Measurements from ENCODE around the gene ATP5F1B.
"Not testable (repeated sequence)": the region's sequence is repeated elsewhere in the genome, so short reads cannot be mapped to it uniquely, and the experiment has no call there.

Gene ATP5F1B

DNA sequence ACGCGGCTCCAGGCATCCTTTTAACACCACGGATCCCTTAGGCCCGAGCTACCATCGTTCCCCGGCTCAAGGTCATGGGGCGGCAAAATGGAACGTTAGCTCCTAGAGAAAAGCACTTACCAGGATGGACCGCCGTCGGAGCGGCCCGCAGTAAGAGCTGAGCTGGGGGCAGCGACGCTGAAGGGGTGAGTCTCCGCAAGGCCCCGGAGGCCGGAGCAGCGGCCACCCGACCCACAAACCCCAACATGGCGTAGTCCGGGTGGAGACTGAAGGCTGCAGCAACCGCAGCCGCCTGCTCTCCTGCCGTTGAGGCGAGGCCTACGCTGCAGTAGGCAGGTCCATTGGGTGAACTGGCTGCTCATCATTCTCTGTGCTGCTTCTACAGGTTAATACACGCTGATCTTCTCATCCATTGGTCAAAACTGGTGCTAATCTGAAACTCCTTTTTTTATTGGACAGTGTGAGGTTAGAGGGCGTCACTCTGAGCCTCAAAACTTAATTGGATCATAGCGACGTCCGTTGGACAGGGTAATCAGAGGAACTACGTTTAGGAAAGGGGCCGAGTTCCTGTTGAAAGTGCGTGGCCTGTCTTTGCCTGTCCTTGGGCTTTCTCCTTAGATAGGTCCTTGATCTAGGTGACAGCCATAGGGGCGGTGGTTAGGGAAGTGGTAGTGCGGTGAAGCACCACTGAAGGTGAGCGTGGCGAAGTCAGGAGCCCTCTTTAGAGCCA lies at the start of gene ATP5F1B:
Gene ATP5F1B (minus strand): TSS at position 268 of the 730 bp plus-strand sequence. CDS start 21 bp downstream, at position 247.
- peak; percentile 99 for DNase-seq

DNA sequence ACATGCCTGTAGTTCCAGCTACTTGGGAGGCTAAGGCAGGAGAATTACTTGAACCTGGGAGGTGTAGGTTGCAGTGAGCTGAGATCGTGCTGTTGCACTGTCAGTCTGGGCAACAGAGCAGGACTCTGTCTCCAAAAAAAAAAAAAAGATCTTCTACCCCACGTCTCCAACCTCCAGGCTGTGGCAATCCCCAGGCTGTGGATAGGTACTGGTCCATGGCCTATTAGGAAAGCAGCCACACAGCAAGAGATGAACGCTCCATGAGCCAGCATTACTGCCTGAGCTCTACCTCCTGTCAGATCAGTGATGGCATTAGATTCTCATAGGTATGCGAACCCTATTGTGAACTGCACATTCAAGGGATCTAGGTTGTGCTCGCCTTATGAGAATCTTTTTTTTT lies 48.4 kb upstream of the ATP5F1B start:
- DNase-seq = no peak

DNA sequence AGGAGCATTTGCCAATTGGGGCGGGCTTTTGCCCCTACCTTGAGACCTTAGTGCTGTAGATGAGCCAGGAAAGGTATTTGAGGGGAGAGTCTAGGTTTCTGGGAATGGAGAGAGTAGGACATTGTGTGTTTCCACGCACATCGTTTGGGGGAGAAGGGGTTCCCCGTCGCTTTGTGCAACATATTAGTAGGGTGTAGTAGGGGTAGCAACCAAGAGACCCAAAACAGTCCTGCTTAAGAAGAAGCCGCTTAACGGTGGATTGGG lies 43.0 kb upstream of the ATP5F1B start:
- no peak for DNase-seq

- DNase-seq = peak; percentile 94
Observed at GRCh38 chr12:56688129-56688845, 42.5 kb upstream of the ATP5F1B start, which contains the start of gene PTGES3. PTGES3 (minus strand) TSS chr12:56688284; CDS start chr12:56687999, 285 bp downstream.

DNA sequence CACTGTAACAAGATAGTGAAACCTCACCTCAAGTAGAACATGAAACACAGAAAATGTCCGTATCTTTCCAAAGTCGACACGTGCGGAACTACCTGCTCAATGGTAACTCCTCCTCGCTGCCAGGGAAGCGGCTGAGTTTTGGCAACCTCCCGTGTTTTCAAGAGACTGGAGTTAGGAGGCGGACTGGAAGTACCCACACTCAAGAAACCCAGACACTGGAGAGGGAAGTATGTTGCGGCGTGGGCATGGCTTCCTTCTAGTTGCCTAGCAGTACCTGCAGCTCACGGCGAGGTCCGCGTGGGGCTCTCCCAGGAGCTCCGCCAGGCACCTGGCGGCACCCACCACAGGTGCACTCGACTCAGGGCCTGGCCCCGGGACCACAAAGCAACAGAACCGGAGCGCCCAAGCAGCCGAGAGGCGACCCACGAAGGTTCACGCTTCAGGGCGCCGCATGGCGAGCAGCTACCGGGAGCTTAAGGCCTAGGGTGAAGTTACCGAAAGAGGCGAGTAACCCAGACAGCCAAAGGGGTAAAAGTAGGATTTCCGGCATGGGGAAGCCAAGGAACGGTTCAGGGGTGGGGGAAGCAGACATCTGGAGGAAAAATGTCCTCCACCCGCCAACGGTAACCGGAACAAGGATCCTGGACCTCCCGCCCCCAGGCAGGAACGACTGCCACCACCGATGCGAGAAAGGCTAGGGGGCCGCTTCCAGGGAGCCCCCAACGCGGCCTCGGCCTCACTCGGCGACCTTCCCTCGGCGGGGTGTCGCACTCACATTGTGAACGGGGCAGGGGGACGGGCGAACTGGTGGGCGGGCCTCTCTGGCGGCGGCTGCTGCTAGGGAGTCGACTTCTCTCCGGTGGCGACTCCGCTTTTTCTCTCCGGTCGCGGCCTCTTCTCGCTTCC lies 41.7 kb upstream of the ATP5F1B start:
- DNase-seq = peak; percentile 58

DNA sequence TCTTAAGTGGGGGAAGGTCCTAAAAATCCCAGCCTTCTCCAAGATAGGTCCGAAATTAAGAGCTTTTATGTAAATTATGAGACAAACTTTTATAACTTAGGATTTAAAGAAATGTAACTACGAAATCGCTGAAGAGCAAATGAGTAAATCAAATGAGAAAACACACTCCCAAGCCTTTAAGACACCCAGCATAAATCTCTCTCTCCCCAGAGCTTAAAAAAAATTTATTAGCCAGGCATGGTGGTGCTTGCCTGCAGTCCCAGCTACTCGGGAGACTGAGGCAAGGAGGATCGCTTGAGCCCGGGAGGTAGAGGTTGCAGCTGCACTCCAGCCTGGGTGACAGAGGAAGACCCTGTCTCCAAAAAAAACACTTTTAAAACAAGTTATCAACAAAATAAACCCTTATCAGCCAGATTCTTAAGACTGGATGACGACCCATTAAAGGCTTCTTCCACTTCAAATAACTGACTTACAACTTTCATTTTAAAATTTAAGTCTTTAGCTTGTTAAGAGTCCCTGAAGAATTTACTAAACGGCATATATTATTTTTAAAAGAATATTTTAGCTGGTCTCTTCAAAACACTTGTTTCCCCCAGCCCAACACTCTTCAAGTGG lies 39.1 kb upstream of the ATP5F1B start:
- DNase-seq = no peak

- no peak for DNase-seq
Observed at GRCh38 chr12:56682323-56682722, 36.5 kb upstream of the ATP5F1B start.

DNA sequence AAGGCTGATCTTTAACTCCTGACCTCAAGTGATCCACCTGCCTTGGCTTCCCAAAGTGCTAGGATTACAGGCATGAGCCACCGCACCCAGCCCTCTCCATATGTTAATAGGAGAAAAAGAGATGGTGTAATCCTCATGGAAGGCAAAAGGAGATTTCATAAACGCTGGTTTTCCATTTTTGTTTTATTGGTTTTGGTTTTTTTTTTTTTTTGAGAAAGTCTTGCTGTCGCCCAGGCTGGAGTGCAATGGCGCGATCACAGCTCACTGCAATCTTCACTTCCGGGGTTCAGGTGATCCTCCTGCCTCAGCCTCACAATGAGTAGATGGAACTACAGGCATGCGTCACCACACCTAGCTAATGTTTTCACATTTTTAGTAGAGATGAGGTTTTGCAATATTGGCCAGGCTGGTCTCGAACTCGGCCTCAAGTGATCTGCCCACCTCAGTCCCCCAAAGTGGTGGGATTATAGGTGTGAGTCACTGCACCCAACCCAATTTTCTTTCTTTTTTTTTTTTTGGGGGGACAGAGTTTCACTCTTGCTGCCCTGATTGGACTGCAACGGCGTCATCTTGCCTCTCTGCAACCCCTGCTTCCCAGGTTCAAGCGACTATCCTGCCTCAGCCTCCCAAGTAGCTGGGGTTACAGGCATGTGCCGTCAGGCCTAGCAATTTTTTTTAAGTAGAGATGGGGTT lies 34.2 kb upstream of the ATP5F1B start:
- no peak for DNase-seq

GRCh38 chr12:56678852-56679251 lies 33.1 kb upstream of the ATP5F1B start:
- no peak for DNase-seq

DNA sequence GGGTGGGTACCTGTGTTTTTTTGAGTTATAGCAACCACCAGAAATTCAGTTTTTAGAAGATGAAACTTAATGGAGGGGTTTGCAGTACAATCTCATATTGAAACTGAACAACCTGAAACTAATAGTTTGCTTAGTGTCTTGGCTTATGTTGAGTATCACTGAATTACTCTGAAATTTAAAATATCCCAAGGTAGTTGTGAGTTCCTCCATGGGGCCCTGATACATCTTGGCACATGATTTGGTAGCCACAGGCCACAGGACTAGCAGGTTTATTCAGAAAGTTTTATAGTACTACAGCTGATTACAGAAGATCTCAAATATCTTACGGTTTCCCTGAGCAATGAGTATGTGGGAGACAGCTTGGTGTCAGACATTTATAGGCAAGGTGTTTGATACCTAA lies 31.9 kb upstream of the ATP5F1B start:
- DNase-seq = no peak

DNA sequence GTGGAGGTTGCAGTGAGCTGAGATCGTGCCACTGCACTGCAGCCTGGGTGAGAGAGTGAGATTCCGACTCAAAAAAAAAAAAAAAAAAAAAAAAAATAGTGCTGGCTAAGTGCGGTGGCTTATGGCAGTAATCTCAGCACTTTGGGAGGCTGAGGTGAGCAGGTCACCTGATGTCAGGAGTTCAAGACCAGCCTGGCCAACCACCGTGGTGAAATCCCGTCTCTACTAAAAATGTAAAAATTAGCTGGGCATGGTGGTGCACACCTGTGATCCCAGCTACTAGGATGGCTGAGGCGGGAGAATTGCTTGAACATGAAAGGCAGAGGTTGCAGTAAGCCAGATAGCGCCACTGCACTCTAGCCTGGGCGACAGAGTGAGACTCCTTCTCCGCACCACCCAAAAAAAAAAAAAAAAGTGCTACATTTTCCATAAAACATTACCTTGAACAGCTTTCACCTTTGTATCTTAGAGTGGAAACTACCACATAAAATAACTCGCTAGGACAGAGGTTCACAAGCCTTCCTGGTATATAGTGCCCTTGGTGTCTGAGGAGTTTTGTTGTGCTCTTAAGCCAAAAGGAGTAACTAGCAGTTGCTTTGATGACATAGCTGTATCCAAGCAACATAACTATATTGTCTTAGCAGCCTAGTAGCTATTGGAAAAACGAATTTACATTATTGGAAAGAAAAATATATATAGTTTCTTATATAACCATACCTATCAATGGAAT lies 31.2 kb upstream of the ATP5F1B start:
- DNase-seq = no peak

DNA sequence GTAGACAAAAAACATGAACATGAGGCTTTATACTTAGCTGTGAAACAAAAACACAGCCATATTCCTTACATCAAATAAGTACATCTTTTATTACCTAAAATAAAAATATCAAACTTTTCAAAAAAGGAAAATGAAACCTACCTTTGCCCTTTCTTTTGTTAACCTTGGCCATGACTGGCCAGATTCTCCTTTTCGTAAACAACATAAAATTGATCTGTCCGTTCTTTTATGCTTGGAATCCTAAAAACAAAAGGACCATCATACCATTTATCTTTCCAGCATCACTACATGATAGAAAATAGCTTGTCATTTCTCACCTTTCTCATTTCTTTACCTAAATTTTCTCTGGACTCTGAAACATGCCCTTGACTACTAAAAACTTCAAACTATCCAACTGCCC lies 25.8 kb upstream of the ATP5F1B start:
- DNase-seq = no peak

- DNase-seq = no peak
Observed at GRCh38 chr12:56670836-56671235, 25.1 kb upstream of the ATP5F1B start.

- DNase-seq = no peak
Observed at GRCh38 chr12:56668197-56668457, 22.3 kb upstream of the ATP5F1B start.

- DNase-seq = no peak
Observed at GRCh38 chr12:56661979-56662638, 16.3 kb upstream of the ATP5F1B start.

DNA sequence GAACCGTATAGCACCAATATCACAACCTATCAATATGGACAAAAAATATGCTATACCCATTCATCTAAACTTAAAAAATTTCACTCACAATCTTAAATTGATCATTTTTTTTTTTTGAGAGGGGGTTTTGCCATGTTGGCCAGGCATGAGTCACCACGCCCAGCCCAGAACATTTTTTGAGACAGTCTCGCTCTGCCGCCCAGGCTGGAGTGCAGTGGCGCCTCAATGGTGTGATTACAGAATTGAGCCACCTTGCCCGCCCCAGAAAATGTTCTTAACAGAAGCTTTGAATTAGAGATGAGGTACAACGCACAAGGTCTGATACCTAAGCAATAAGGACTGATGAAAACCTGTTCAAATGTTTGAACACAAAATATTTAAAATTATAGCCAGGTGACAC lies 15.8 kb upstream of the ATP5F1B start:
- no peak for DNase-seq

GRCh38 chr12:56658921-56659320 lies 13.1 kb upstream of the ATP5F1B start:
- DNase-seq = no peak

- no peak for DNase-seq
Observed at GRCh38 chr12:56657416-56658379, 11.9 kb upstream of the ATP5F1B start.

DNA sequence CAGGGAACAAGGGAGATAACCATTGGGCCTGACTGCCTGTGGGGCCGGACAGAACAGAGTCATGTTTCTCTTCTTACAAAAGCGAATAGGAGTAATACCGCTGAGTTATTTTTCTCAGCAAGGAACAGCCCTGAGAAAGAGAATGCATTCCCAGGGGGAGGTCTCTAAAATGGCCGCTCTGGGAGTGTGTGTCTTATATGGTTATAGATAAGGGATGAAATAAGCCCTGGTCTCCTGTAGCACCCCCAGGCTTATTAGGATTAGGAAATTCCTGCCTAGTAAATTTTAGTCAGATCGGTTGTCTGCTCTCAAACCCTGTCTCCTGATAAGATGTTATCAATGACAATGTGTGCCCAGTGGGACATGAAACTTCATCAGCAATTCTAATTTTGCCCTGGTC lies 8.0 kb upstream of the ATP5F1B start:
- not testable (repeated sequence) for DNase-seq

DNA sequence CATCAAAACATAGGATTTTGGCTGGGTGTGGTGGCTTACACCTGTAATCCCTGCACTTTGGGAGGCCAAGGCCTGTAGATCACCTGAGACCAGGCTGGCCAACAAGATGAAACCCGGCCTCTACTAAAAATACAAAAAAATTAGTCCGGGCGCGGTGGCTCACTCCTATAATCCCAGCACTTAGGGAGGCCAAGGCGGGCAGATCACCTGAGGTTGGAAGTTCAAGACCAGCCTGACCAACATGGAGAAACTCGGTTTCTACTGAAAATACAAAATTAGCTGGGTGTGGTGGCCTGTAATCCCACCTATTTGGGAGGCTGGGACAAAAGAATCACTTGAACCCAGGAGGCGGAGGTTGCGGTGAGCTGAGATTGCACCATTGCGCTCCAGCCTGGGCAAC lies 2.2 kb upstream of the ATP5F1B start:
- DNase-seq = not testable (repeated sequence)
